ENCODE measurements around the gene RAD51AP1.

- no peak for TF ChIP-seq EZH2 (IDR thresholded peaks at IDR 0.05; ENCODE audit: borderline replicate concordance, insufficient read depth, low read depth, low read length, poor library complexity, severe bottlenecking)
- no peak for TF ChIP-seq CTCF (IDR thresholded peaks at IDR 0.05)
Observed at GRCh38 chr12:4538207-4539160, at the start of gene RAD51AP1.
